Lower leg skin (tissue), 4 donors: Measurements from ENCODE around the gene TP73. TPM values are rescaled to one million over a fixed set of nuclear protein-coding genes. Genes with fewer than 3 reads are reported as not detected.

Source experiments
- DNase-seq, 2 donors: peaks; one replicate each; pipeline ENCODE4 v3.0.0-alpha.2; 2019; ENCODE audit warnings: low spot score in 2 of 2
- H3K4me3 ChIP-seq: fragments of 200-600 bp; sonication (generic); 2 replicates; pipeline ENCODE4 v1.5.1; 2017; ENCODE audit warnings: mild to moderate bottlenecking, low read depth; ENCODE audit not compliant: poor library complexity, severe bottlenecking
- CTCF ChIP-seq, 3 donors: fragments of 450-650 bp; IDR thresholded peaks; one replicate each; pipeline ENCODE4 v1.5.1; 2016; ENCODE audit warnings: antibody characterized with exemption in 3 of 3, mild to moderate bottlenecking in 3 of 3, moderate library complexity in 2 of 3
- POLR2A ChIP-seq, 2 donors: fragments of 450-650 bp; IDR thresholded peaks; one replicate each; pipeline ENCODE4 v1.6.1; 2016 to 2017; ENCODE audit warnings: antibody characterized with exemption in 2 of 2, mild to moderate bottlenecking in 1 of 2, moderate library complexity in 1 of 2
- WGBS, 2 donors: methylation state at CpG; one replicate each; pipeline ENCODE4 v1.1.5; 2018; 5-methylcytosine and 5-hydroxymethylcytosine counted together
- intact Hi-C: fragments of 100-400 bp; cut with DNase I; formaldehyde crosslinking; loops from one replicate; pipeline ENCODE4 v1.15.0; 2023; ENCODE audit warnings: low total_unique reads
- total RNA-seq, 4 donors: library from RNA; depleted of rRNA; stranded (reverse); fragments of >200 nt; gene quantifications; one replicate each; pipeline ENCODE4 v1.1.0, GENCODE V29; 2016

Gene TP73
- total RNA-seq, 4 donors from 2014 or later: 5.8 to 23.6 (median 11.0) TPM

- intact Hi-C loops: no loop called here
- DNase-seq: no peak
- no peak overlapping the region for H3K4me3 ChIP-seq
- TF ChIP-seq CTCF (IDR thresholded peaks at IDR 0.05): no peak
- TF ChIP-seq POLR2A (IDR thresholded peaks at IDR 0.05): no peak
- 69 to 71% methylated on average over 29 to 36 of the region's 36 CpGs for WGBS, 2 donors
These were observed 12.0 kb upstream of the TP73 start for GRCh38 chr1:3640121-3640837.

GRCh38 chr1:3641046-3641760, 11.1 kb upstream of the TP73 start:
- no peak for DNase-seq
- no peak overlapping the region for H3K4me3 ChIP-seq
- intact Hi-C loops: no loop called here
- TF ChIP-seq CTCF (IDR thresholded peaks at IDR 0.05) (no peak), POLR2A (IDR thresholded peaks at IDR 0.05) (no peak)
- 95 to 96% methylated on average over 22 to 26 of the region's 26 CpGs for WGBS, 2 donors

- intact Hi-C loops: no loop called here
- 95% methylated on average over 11 of the region's 11 CpGs for WGBS, 2 donors
- TF ChIP-seq POLR2A (IDR thresholded peaks at IDR 0.05) (no peak), CTCF (IDR thresholded peaks at IDR 0.05) (no peak)
- no peak for DNase-seq
- no peak overlapping the region for H3K4me3 ChIP-seq
These were observed 10.5 kb upstream of the TP73 start for GRCh38 chr1:3641816-3642215.

- no peak for TF ChIP-seq POLR2A (IDR thresholded peaks at IDR 0.05)
- no peak for TF ChIP-seq CTCF (IDR thresholded peaks at IDR 0.05)
- intact Hi-C loops: no loop called here
- no peak overlapping the region for H3K4me3 ChIP-seq
- 91 to 93% methylated on average over 27 to 38 of the region's 43 CpGs for WGBS, 2 donors
- DNase-seq: no peak
These were observed 9.2 kb upstream of the TP73 start for GRCh38 chr1:3642919-3643675.

- TF ChIP-seq CTCF (IDR thresholded peaks at IDR 0.05) (no peak), POLR2A (IDR thresholded peaks at IDR 0.05) (no peak)
- intact Hi-C loops: no loop called here
- 92 to 96% methylated on average over 10 to 18 of the region's 25 CpGs for WGBS, 2 donors
- H3K4me3 ChIP-seq: no peak overlapping the region
- no peak for DNase-seq
These were observed 8.0 kb upstream of the TP73 start for GRCh38 chr1:3644273-3644672.
